Spleen (tissue), 11 donors: ENCODE measurements around the gene ELMO2. TPM values are rescaled to one million over a fixed set of nuclear protein-coding genes. Genes with fewer than 3 reads are reported as not detected.

ENCODE experiments used
- DNase-seq: peaks from one replicate; pipeline ENCODE4 v3.0.0-alpha.2; 2020
- H3K27ac ChIP-seq, 8 donors: fragments of 200-600 bp; sonication (generic) in 7 of 8; 1 replicate in 4 of 8; 2 replicates in 4 of 8; pipeline versions ENCODE4 v1.5.0 to v1.8.0; 2016 to 2021; ENCODE audit warnings: inconsistent platforms in 4 of 8, mild to moderate bottlenecking in 4 of 8, moderate library complexity in 1 of 8
- H3K27me3 ChIP-seq, 7 donors: fragments of 200-600 bp; sonication (generic) in 6 of 7; replicated peaks in 1 of 7; 1 replicate in 4 of 7; 2 replicates in 3 of 7; pipeline versions ENCODE4 v1.5.0 to v1.8.0; 2016 to 2021; ENCODE audit warnings: inconsistent platforms in 3 of 7, mild to moderate bottlenecking in 1 of 7
- H3K36me3 ChIP-seq, 6 donors: fragments of 200-600 bp; sonication (generic) in 5 of 6; 1 replicate in 4 of 6; 2 replicates in 2 of 6; pipeline versions ENCODE4 v1.5.0 to v1.8.0; 2016 to 2021; ENCODE audit warnings: inconsistent platforms in 2 of 6
- H3K4me1 ChIP-seq, 6 donors: fragments of 200-600 bp; sonication (generic) in 5 of 6; 1 replicate in 3 of 6; 2 replicates in 3 of 6; pipeline versions ENCODE4 v1.5.0 to v1.8.0; 2016 to 2021; ENCODE audit warnings: inconsistent platforms in 3 of 6
- H3K4me3 ChIP-seq, 8 donors: fragments of 200-600 bp; sonication (generic) in 7 of 8; 1 replicate in 4 of 8; 2 replicates in 4 of 8; pipeline versions ENCODE4 v1.5.0 to v1.8.0; 2016 to 2021; ENCODE audit warnings: inconsistent platforms in 4 of 8, mild to moderate bottlenecking in 4 of 8, moderate library complexity in 2 of 8
- H3K9me3 ChIP-seq, 8 donors: fragments of 200-600 bp; sonication (generic) in 7 of 8; 1 replicate in 4 of 8; 2 replicates in 4 of 8; pipeline versions ENCODE4 v1.5.0 to v1.8.0; 2016 to 2021; ENCODE audit warnings: inconsistent platforms in 4 of 8
- CTCF ChIP-seq, 11 experiments: fragments of 200-600 bp in 7 of 11; fragments of 450-650 bp in 4 of 11; sonication (generic) in 4 of 11; IDR thresholded peaks in 8 of 11; conservative IDR thresholded peaks in 3 of 11; 1 replicate in 7 of 11; 2 replicates in 4 of 11; pipeline versions ENCODE4 v1.4.0 to v1.8.0; 2016 to 2021; ENCODE audit warnings: antibody characterized with exemption in 11 of 11, inconsistent platforms in 4 of 11, mild to moderate bottlenecking in 1 of 11
- POLR2A ChIP-seq, 3 donors: fragments of 450-650 bp; IDR thresholded peaks; one replicate each; pipeline ENCODE4 v1.5.1; 2017; ENCODE audit warnings: antibody characterized with exemption in 3 of 3, mild to moderate bottlenecking in 1 of 3
- POLR2AphosphoS5 ChIP-seq, 3 donors: sonication (generic); formaldehyde crosslinking; IDR thresholded peaks; one replicate each; pipeline ENCODE4 v1.5.1; 2017; ENCODE audit warnings: antibody characterized with exemption in 3 of 3
- WGBS, 5 donors: extraction: QIAGEN DNeasy Blood & Tissue Kit in 3 of 5; methylation state at CpG; one replicate each; pipeline versions ENCODE4 v1.1.5 to v1.1.7; 2013 to 2018; 5-methylcytosine and 5-hydroxymethylcytosine counted together
- intact Hi-C: fragments of 100-400 bp; cut with DNase I; formaldehyde crosslinking; loops from one replicate; pipeline ENCODE4 v1.15.0; 2023; ENCODE audit warnings: low total_unique reads
- polyA plus RNA-seq, 3 donors: library from polyadenylated mRNA; stranded (reverse); fragments of 200-250 nt; gene quantifications; one replicate each; pipeline ENCODE4 v1.2.1, GENCODE V29; 2013
- total RNA-seq, 7 donors: library from RNA; depleted of rRNA in 3 of 7; stranded (reverse); fragments of >200 nt in 3 of 7; fragmentation: NEBNext Ultra II Directional in 4 of 7; extraction: Animal tissue kit (Norgen Biotek cat#: 25700) in 4 of 7; gene quantifications; one replicate each; pipeline versions ENCODE4 v1.1.0 to v1.2.1, GENCODE V29; 2016 to 2021
- donor health status: healthy with polysubstance abuse.
- donor health status: DM: no; HTN: no; CAD: no; lungs with moderate emphysema.
- donor health status: DM: no; HTN: no; CAD: no.
- donor health status: Bipolar disorder and iron deficiency.
- donor health status: healthy.
- donor health status: DM: no; HTN: no; CAD: no.
- donor health status: DM: yes; HTN: yes; CAD: no.

Gene ELMO2
- total and polyA plus RNA-seq, 10 donors = 17.2 to 80.2 (median 61.0) TPM

- no peak for DNase-seq
- WGBS, 5 donors = 89 to 95% (median 93%) methylated on average over 7 of the region's 7 CpGs
- no peaks in the 10 kb centered on the region for H3K27me3 ChIP-seq
- no peak overlapping the region for H3K27ac ChIP-seq
- no peaks in the 10 kb centered on the region for H3K9me3 ChIP-seq
- intact Hi-C loops = no loop called here
- H3K36me3 ChIP-seq = peaks cover 3 to 100% (median 91%) of the 10 kb centered on the region in 6 donors
- TF ChIP-seq POLR2A (IDR thresholded peaks at IDR 0.05) (no peak), CTCF (IDR thresholded peaks at IDR 0.05 in 8 of 11, conservative IDR thresholded peaks at IDR 0.05 in 3 of 11) (no peak), POLR2AphosphoS5 (IDR thresholded peaks at IDR 0.05) (no peak)
- no peak overlapping the region for H3K4me3 ChIP-seq
- H3K4me1 ChIP-seq = peaks cover 0 to 4% (median 0%) of the 10 kb centered on the region in 6 donors
These were observed 28.9 kb downstream of the ELMO2 start for GRCh38 chr20:46377518-46377917.

- no peak overlapping the region for H3K4me3 ChIP-seq
- H3K27ac ChIP-seq = peak overlapping the region in 3 of 8 donors; percentile 13 to 30 (median 30)
- no peaks in the 10 kb centered on the region for H3K9me3 ChIP-seq
- no peak for DNase-seq
- 63 to 77% (median 67%) methylated on average over 4 of the region's 4 CpGs for WGBS, 5 donors
- TF ChIP-seq POLR2A (IDR thresholded peaks at IDR 0.05) = no peak
- no peak for TF ChIP-seq CTCF (IDR thresholded peaks at IDR 0.05 in 8 of 11, conservative IDR thresholded peaks at IDR 0.05 in 3 of 11)
- no peak for TF ChIP-seq POLR2AphosphoS5 (IDR thresholded peaks at IDR 0.05)
- peaks cover 0 to 4% (median 0%) of the 10 kb centered on the region in 6 donors for H3K4me1 ChIP-seq
- H3K36me3 ChIP-seq = peaks cover 3 to 100% (median 91%) of the 10 kb centered on the region in 6 donors
- intact Hi-C loops = no loop called here
- no peaks in the 10 kb centered on the region for H3K27me3 ChIP-seq
These were observed 30.1 kb downstream of the ELMO2 start for GRCh38 chr20:46376196-46376785.

GRCh38 chr20:46375771-46376170 is 30.6 kb downstream of the ELMO2 start:
- H3K9me3 ChIP-seq = no peaks in the 10 kb centered on the region
- intact Hi-C loops = no loop called here
- TF ChIP-seq POLR2AphosphoS5 (IDR thresholded peaks at IDR 0.05) (no peak), POLR2A (IDR thresholded peaks at IDR 0.05) (no peak), CTCF (IDR thresholded peaks at IDR 0.05 in 8 of 11, conservative IDR thresholded peaks at IDR 0.05 in 3 of 11) (no peak)
- DNase-seq = no peak
- H3K27ac ChIP-seq = peak overlapping the region in 3 of 8 donors; percentile 13 to 30 (median 30)
- peaks cover 3 to 100% (median 92%) of the 10 kb centered on the region in 6 donors for H3K36me3 ChIP-seq
- no peaks in the 10 kb centered on the region for H3K27me3 ChIP-seq
- WGBS, 5 donors = 83 to 94% (median 86%) methylated on average over 5 of the region's 5 CpGs
- peaks cover 0 to 4% (median 0%) of the 10 kb centered on the region in 6 donors for H3K4me1 ChIP-seq
- H3K4me3 ChIP-seq = no peak overlapping the region

GRCh38 chr20:46374383-46374782 is 32.0 kb downstream of the ELMO2 start:
- intact Hi-C loops = no loop called here
- 85 to 95% (median 93%) methylated on average over 7 of the region's 7 CpGs for WGBS, 5 donors
- Histone ChIP-seq H3K27ac (no peak overlapping the region), H3K27me3 (no peaks in the 10 kb centered on the region), H3K9me3 (no peaks in the 10 kb centered on the region), H3K4me3 (no peak overlapping the region), H3K4me1 (peaks cover 0 to 4% (median 0%) of the 10 kb centered on the region in 6 donors), H3K36me3 (peaks cover 3 to 100% (median 89%) of the 10 kb centered on the region in 6 donors)
- TF ChIP-seq POLR2AphosphoS5 (IDR thresholded peaks at IDR 0.05) (no peak), CTCF (IDR thresholded peaks at IDR 0.05 in 8 of 11, conservative IDR thresholded peaks at IDR 0.05 in 3 of 11) (no peak)
- DNase-seq = no peak
